Stimulated activated CD4-positive, alpha-beta T cell treated with anti-CD3 and anti-CD28 coated beads, Interleukin-12 subunit alpha, Interleukin-12 subunit beta, amount 100 ng/mL, for 24 hours (primary cell): ENCODE data around the gene COQ8B.

Experiments used
- DNase-seq, 2 experiments: peaks; one replicate each; pipeline ENCODE4 v3.0.0-alpha.2; 2020; ENCODE audit warnings: low read depth in 2 of 2

COQ8B gene

GRCh38 chr19:40717880-40718773 lies 1.4 kb upstream of the COQ8B start:
- no peak for DNase-seq

GRCh38 chr19:40717325-40717879 lies 716 bp upstream of the COQ8B start:
- DNase-seq = no peak

GRCh38 chr19:40716031-40716481 lies 630 bp downstream of the COQ8B start:
- peak; percentile 54 to 63 for DNase-seq

- DNase-seq = peak; percentile 84 to 91
These were observed 2.0 kb downstream of the COQ8B start for GRCh38 chr19:40714441-40715299.

GRCh38 chr19:40713939-40714338 lies 2.7 kb downstream of the COQ8B start:
- DNase-seq = no peak

- DNase-seq = no peak
These were observed 6.9 kb downstream of the COQ8B start for GRCh38 chr19:40709817-40710216.

- DNase-seq = no peak
These were observed 9.1 kb downstream of the COQ8B start for GRCh38 chr19:40707615-40708014.

GRCh38 chr19:40705950-40706619 lies 10.6 kb downstream of the COQ8B start:
- DNase-seq = no peak

GRCh38 chr19:40705362-40705651 lies 11.4 kb downstream of the COQ8B start:
- no peak for DNase-seq

GRCh38 chr19:40704491-40705361 lies 12.0 kb downstream of the COQ8B start:
- DNase-seq = no peak

GRCh38 chr19:40703029-40703755 lies 13.5 kb downstream of the COQ8B start:
- DNase-seq = no peak

GRCh38 chr19:40702337-40703012 lies 14.2 kb downstream of the COQ8B start:
- DNase-seq = no peak

GRCh38 chr19:40701758-40702157 lies 14.9 kb downstream of the COQ8B start:
- no peak for DNase-seq

GRCh38 chr19:40700083-40700482 lies 16.6 kb downstream of the COQ8B start:
- DNase-seq = no peak

- DNase-seq = no peak
These were observed 19.7 kb downstream of the COQ8B start for GRCh38 chr19:40697007-40697406.

- no peak for DNase-seq
These were observed 20.8 kb downstream of the COQ8B start for GRCh38 chr19:40695881-40696280.

GRCh38 chr19:40693896-40694295 lies 22.8 kb downstream of the COQ8B start:
- no peak for DNase-seq

GRCh38 chr19:40693150-40693788 lies 23.4 kb downstream of the COQ8B start:
- no peak for DNase-seq

GRCh38 chr19:40692212-40692551 lies 24.5 kb downstream of the COQ8B start:
- DNase-seq = no peak
